CD4-positive, alpha-beta T cell treated with Interleukin-21 for 1 hour (primary cell): ENCODE measurements around the gene LRMDA.

Experiments
- DNase-seq: peaks from one replicate; pipeline ENCODE4 v3.0.0-alpha.2; 2020

Gene LRMDA

DNA sequence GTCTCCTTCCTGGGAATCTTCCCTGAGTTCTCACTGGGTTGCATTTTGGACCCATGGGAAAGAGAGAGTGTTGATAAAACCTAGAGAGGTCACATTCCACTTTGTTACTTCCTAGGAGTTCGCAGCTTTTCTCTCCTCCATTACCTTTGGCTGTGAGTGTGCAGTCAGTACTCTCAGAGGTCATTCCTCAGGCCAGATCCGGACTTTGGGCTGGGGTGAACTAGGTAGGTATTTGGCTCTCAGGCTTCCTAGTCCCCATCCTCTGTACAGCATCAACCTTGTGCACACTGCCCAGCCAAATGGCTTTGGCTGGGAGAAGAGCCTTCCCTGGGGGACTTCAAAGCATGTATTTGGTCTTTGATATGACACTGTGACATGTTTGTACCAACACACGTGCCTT lies 508.1 kb downstream of the LRMDA start:
- no peak for DNase-seq

GRCh38 chr10:75940742-75941141 lies 509.3 kb downstream of the LRMDA start:
- DNase-seq: no peak

DNA sequence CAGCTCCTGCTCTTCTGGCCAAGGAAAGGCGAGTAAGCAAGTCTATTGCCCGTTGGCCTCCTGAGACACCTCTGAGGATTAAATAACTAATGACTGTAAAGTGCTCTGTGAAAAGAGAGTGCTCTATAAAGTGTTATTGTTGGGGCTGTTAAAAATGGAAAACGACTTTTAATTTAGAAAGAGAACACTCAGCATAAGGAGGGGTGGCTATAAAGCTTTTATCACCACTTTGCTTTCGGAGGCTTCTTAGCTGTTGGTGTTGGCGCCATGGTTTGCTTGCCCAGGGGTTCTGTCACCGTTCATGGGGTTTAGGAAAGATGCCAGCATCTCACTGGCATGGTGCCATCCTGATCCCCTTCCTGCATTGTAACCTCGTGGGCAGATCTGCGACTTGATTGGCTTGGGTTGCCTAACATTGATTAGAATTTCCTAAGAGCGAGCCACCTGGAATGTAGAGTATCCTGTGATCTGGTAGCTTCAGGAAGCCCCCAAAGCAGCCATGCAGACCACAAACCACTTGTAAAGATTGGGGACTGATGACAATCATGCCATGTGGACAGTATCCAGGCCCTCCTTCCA lies 509.9 kb downstream of the LRMDA start:
- no peak for DNase-seq

GRCh38 chr10:75944061-75944460 lies 512.6 kb downstream of the LRMDA start:
- no peak for DNase-seq

- DNase-seq: no peak
Measured at GRCh38 chr10:75948583-75948982, 517.2 kb downstream of the LRMDA start.

GRCh38 chr10:75950307-75950706 lies 518.9 kb downstream of the LRMDA start:
- DNase-seq: no peak

- DNase-seq: no peak
Measured at GRCh38 chr10:75950997-75951589, 519.7 kb downstream of the LRMDA start.

DNA sequence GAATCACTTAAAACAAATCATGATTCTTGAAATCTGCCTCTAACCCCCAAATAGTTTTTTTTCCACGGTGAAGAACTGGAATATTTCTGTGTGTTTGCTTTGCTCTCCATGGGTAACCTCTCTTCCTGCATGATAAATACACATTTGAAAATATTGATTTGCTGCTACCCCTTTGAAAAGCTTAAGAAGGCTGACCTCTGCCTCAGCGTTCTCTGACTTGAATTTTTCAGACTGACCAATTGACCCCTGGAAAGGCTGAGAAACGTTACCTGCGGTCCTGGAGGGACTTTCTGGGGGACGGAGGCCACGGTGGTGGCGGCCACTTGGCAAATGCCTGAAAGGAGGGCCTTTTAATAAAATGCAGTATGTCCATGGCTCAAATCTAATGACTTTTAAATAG lies 520.2 kb downstream of the LRMDA start:
- DNase-seq: no peak

DNA sequence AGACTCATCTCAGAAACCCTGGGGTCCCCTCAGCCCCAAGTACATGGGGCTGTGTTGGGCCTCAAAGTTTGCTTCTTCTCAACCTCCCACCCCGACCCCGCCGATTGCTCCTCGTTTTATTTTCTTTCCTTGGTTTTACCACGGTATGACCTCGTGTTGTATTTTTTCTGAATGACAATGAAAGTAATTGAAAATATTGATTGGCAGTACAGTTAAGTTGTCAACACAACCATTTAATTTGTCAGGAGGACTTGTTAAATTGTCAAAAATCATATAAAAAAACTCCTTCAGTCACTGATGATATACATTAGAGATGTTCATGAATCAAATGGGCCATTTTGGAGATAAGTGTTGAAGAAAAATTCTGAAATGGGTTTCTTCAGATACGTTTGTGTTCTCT lies 520.7 kb downstream of the LRMDA start:
- no peak for DNase-seq

- DNase-seq: no peak
Measured at GRCh38 chr10:75954486-75954885, 523.1 kb downstream of the LRMDA start.

- DNase-seq: no peak
Measured at GRCh38 chr10:75955973-75956502, 524.6 kb downstream of the LRMDA start.

GRCh38 chr10:75956624-75957023 lies 525.2 kb downstream of the LRMDA start:
- DNase-seq: no peak

DNA sequence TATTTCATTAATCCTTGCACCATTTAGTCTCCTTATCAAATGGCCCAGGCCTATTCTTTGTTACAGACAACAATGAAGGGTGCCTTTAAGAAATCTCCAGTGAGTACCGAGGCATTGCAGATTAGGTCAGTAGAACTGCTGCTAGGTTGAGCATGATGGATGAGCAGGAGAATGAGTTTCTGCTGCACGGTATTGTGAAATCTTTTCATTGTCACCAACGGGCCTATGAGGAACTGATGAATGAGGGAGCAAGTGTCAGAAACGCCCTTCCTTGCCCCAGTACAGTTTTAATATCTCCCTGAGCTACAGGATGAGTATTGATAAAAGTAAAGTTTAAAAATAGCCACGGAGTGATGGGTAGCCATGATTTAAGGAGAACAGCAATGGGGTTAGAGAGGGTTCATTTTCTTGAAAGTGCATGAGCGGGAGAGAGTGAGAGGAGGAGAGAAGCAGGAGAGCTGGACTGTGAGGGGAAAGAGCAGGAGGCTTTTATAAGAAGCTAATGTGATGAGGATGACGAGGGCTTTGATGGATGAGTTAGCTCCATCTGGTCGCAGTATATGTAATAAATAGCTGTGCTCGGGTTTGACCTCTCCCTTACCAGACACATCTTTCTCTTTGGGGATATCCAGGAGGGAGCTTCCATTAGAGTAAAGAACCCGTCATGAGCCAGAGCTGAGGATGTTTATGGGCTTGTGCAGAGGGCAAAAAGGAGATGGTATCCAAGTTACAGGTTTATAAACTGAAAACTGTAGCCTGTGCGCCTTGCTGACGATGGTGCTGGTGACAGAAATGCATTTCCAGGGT lies 526.1 kb downstream of the LRMDA start:
- DNase-seq: no peak

GRCh38 chr10:75959209-75959608 lies 527.8 kb downstream of the LRMDA start:
- DNase-seq: no peak

GRCh38 chr10:75959912-75960311 lies 528.5 kb downstream of the LRMDA start:
- DNase-seq: no peak

DNA sequence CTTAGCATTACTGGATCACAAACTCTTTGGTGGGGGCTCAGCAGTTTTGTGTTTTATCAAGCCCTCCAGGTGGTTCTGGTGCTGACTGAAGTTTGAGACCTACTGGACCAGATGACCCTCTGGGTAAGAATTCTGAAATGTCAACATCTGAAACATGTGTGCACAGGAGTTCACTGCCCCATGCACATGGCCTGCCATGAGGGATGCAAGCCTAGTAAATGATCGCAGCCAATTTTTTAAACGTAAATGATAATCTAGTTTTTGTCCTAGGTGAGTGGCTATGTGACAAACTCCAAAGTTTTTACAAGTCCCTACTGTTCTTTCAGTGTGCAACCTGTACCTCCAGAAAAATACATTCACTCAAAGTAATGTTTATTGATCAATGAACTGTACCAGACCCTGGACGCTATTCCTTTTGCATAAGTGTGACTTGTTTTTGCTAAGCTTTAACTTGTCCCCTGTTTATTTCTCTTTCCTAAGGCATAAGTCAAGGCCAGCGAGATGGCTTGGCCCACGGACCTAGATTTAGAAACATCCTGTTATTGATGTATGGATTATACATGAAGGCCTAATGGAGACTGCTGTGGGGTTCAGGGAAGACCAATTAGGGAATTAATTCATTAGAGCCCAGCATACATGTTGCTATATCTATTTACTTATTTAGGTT lies 531.1 kb downstream of the LRMDA start:
- DNase-seq: no peak

DNA sequence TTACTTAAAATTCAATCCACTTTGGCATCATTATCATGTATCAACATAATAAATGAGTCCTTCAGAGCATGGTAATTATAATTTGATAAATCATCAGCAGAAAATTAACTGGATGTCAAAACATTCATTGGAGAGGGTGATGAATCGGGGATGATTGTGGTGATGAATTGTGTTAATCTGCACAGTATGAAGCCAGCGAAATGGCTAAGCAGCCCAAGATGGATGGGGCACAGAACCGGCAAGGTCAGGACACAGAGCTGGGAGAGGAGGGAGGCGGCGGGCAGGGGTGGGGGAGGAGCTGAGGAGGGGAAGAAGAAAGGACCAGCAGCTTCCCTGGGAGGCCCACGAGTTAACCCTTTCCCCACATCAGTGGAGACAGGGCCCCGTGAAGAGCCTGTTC lies 536.1 kb downstream of the LRMDA start:
- DNase-seq: no peak

GRCh38 chr10:75969031-75969430 lies 537.6 kb downstream of the LRMDA start:
- DNase-seq: no peak

- no peak for DNase-seq
Measured at GRCh38 chr10:75971402-75972211, 540.2 kb downstream of the LRMDA start.

GRCh38 chr10:75972491-75973276 lies 541.3 kb downstream of the LRMDA start:
- DNase-seq: no peak

DNA sequence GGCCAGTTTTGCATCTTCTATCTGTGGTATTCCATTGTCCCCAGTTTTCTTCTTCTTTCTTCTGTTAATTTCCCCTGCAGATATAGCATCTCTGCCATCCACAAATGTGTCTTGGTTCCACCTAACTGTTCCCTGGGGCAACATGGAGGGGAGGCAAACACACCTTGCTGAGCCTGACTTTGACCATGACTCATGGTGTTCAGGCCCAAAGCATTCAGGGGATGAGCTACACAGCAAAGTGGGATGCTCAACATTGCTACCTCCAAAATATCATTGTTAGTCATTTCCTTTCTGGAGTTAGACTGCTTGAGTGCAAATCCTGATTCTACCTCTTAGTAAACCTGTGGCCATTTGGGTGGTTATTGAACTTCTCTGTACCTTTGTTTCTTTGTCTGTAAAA lies 542.7 kb downstream of the LRMDA start:
- no peak for DNase-seq

GRCh38 chr10:75976681-75977080 lies 545.3 kb downstream of the LRMDA start:
- DNase-seq: no peak
